ENCODE measurements around the gene DTX3L.

The DTX3L gene

GRCh38 chr3:122608916-122609315 is 44.8 kb downstream of the DTX3L start:
- DNase-seq: no peak

GRCh38 chr3:122609798-122610559 is 45.8 kb downstream of the DTX3L start:
- no peak for DNase-seq

GRCh38 chr3:122612696-122613095 is 48.6 kb downstream of the DTX3L start:
- no peak for DNase-seq

GRCh38 chr3:122615303-122615702 is 51.2 kb downstream of the DTX3L start:
- no peak for DNase-seq

GRCh38 chr3:122618614-122619013 is 54.5 kb downstream of the DTX3L start:
- DNase-seq: no peak

- no peak for DNase-seq
Observed at GRCh38 chr3:122619040-122619439, 54.9 kb downstream of the DTX3L start.

- DNase-seq: no peak
Observed at GRCh38 chr3:122620399-122620798, 56.3 kb downstream of the DTX3L start.

GRCh38 chr3:122621112-122621511 is 57.0 kb downstream of the DTX3L start:
- no peak for DNase-seq

GRCh38 chr3:122623031-122623829 is 59.1 kb downstream of the DTX3L start:
- no peak for DNase-seq

All from T-helper 9 cell (primary cell).